HepG2 (cell line): ENCODE measurements around the gene GJA10. TPM values are rescaled to one million over a fixed set of nuclear protein-coding genes. Genes with fewer than 3 reads are reported as not detected.

ENCODE experiments used
- ATAC-seq: fragments of 200-7000 bp; cut with Tn5 transposase; 3 replicates; pipeline ENCODE4 v1.9.1; 2020; ENCODE audit warnings: mild to moderate bottlenecking, moderate library complexity
- BruUV-seq: library from RNA; stranded (reverse); fragments of 400-500 nt; replicated peaks from 2 replicates; lab custom pipeline; 2021; lab: Mats Ljungman, UMichigan
- CTCF ChIA-PET: fragments of 300-600 bp; formaldehyde crosslinking; extraction: SDS; loops from one replicate; lab custom pipeline; 2021; ENCODE audit warnings: low total read pairs, inconsistent platforms, low intra/inter-chr PET ratio; lab: Yijun Ruan, JAX
- POLR2A ChIA-PET: fragments of 350-600 bp; sonication (Branson Sonifier 250); formaldehyde crosslinking; loops from one replicate; lab custom pipeline; 2020; ENCODE audit warnings: antibody characterized with exemption, inconsistent platforms; lab: Yijun Ruan, JAX
- DNase-seq: peaks from one replicate; pipeline ENCODE4 v3.0.0-alpha.2; 2015; ENCODE audit warnings: low spot score
- FAIRE-seq: peaks from 3 replicates; lab custom pipeline; 2011; peaks lifted over from hg19 to GRCh38; lab: Jason Lieb, UNC
- H2AFZ ChIP-seq: one replicate; pipeline ENCODE4 v1.6.1; 2011; ENCODE audit warnings: low read length, inconsistent platforms
- H3K27ac ChIP-seq: fragments of 300-600 bp; 3 replicates; pipeline ENCODE4 v1.8.0; 2011; ENCODE audit warnings: mixed run types, mild to moderate bottlenecking, mixed read lengths, low read length, inconsistent platforms; ENCODE audit not compliant: insufficient read depth; ENCODE audit errors: extremely low read length
- H3K27me3 ChIP-seq, 2 experiments: fragments of 200-600 bp in 1 of 2; 2 replicates in 1 of 2; 3 replicates in 1 of 2; pipeline versions ENCODE4 v1.6.0 to v1.8.0; 2011; ENCODE audit warnings: low read length in 2 of 2, mild to moderate bottlenecking in 2 of 2, moderate library complexity in 2 of 2, inconsistent platforms in 1 of 2; ENCODE audit not compliant: insufficient read depth in 2 of 2, control insufficient read depth in 1 of 2
- H3K36me3 ChIP-seq, 2 experiments: fragments of 200-600 bp in 1 of 2; replicated peaks in 1 of 2; 2 replicates in 1 of 2; 3 replicates in 1 of 2; pipeline versions ENCODE4 v1.5.1 to v1.8.0; 2011; ENCODE audit warnings: low read length in 2 of 2, inconsistent platforms in 1 of 2; ENCODE audit not compliant: insufficient read depth in 2 of 2, control insufficient read depth in 1 of 2
- H3K4me1 ChIP-seq: 2 replicates; pipeline ENCODE4 v1.5.1; 2012; ENCODE audit warnings: low read length, inconsistent platforms; ENCODE audit not compliant: insufficient read depth
- H3K4me2 ChIP-seq: 2 replicates; pipeline ENCODE4 v1.6.0; 2011; ENCODE audit warnings: low read depth, low read length, inconsistent platforms
- H3K4me3 ChIP-seq, 3 experiments: fragments of 200-600 bp in 1 of 3; sonication (generic), shearing (Covaris generic) in 1 of 3; replicated peaks in 1 of 3; 2 replicates each; pipeline ENCODE4 v1.5.1; 2011 to 2016; ENCODE audit warnings: low read length in 3 of 3, inconsistent platforms in 2 of 3, low read depth in 2 of 3, mild to moderate bottlenecking in 2 of 3, control low read depth in 1 of 3, mixed read lengths in 1 of 3; ENCODE audit not compliant: insufficient read depth in 1 of 3
- H3K79me2 ChIP-seq: one replicate; pipeline ENCODE4 v1.6.1; 2011; ENCODE audit warnings: low read length, inconsistent platforms; ENCODE audit not compliant: insufficient read depth
- H3K9ac ChIP-seq: 2 replicates; pipeline ENCODE4 v1.6.0; 2011; ENCODE audit warnings: mild to moderate bottlenecking, low read depth, low read length, inconsistent platforms; ENCODE audit not compliant: insufficient read depth
- H3K9me3 ChIP-seq: 2 replicates; pipeline ENCODE4 v1.5.1; 2012; ENCODE audit warnings: mild to moderate bottlenecking, low read length
- H4K20me1 ChIP-seq: 2 replicates; pipeline ENCODE4 v1.6.0; 2011; ENCODE audit warnings: inconsistent platforms, mild to moderate bottlenecking, low read length, moderate library complexity; ENCODE audit not compliant: insufficient read depth
- AKAP8 ChIP-seq: sonication (generic); formaldehyde crosslinking; IDR thresholded peaks from 2 replicates; pipeline ENCODE4 v1.5.1; 2020; ENCODE audit warnings: mild to moderate bottlenecking, missing genetic modification reagents
- ATAD3A ChIP-seq: sonication (generic); formaldehyde crosslinking; IDR thresholded peaks from 2 replicates; pipeline ENCODE4 v1.4.0; 2020; ENCODE audit warnings: missing genetic modification reagents
- ATF1 ChIP-seq: IDR thresholded peaks from 2 replicates; pipeline ENCODE4 v1.6.1; 2016; ENCODE audit warnings: mild to moderate bottlenecking, control low read depth
- CEBPB ChIP-seq: IDR thresholded peaks from 2 replicates; pipeline ENCODE4 v1.6.1; 2011; ENCODE audit warnings: low read depth, low read length, improper control_type of control experiment, borderline replicate concordance
- MAF1 ChIP-seq: sonication (generic); formaldehyde crosslinking; IDR thresholded peaks from 2 replicates; pipeline ENCODE4 v1.5.0; 2020; ENCODE audit warnings: missing genetic modification reagents, borderline replicate concordance
- MEIS2 ChIP-seq: sonication (generic); formaldehyde crosslinking; IDR thresholded peaks from 2 replicates; pipeline ENCODE4 v1.9.0; 2021; ENCODE audit warnings: mild to moderate bottlenecking, missing genetic modification reagents
- MIER2 ChIP-seq: IDR thresholded peaks from 2 replicates; pipeline ENCODE4 v1.6.1; 2016; ENCODE audit warnings: missing biosample characterization, missing genetic modification reagents
- SP4 ChIP-seq: sonication (generic); formaldehyde crosslinking; IDR thresholded peaks from 2 replicates; pipeline ENCODE4 v1.8.1; 2023; ENCODE audit warnings: mild to moderate bottlenecking, missing genetic modification reagents
- SYNCRIP ChIP-seq: fragments of 200-400 bp; formaldehyde crosslinking; IDR thresholded peaks from 2 replicates; pipeline ENCODE4 v1.6.1; 2018; ENCODE audit warnings: mild to moderate bottlenecking, low read depth, low read length; ENCODE audit not compliant: insufficient read depth
- ZMYM3 ChIP-seq: sonication (generic); formaldehyde crosslinking; IDR thresholded peaks from 2 replicates; pipeline ENCODE4 v1.5.1; 2020; ENCODE audit warnings: mild to moderate bottlenecking, missing genetic modification reagents
- ZNF557 ChIP-seq: sonication (generic); formaldehyde crosslinking; IDR thresholded peaks from 2 replicates; pipeline ENCODE4 v1.4.0; 2020; ENCODE audit warnings: missing genetic modification reagents
- ZNF577 ChIP-seq: sonication (generic); formaldehyde crosslinking; IDR thresholded peaks from 2 replicates; pipeline ENCODE4 v1.4.0; 2020; ENCODE audit warnings: mild to moderate bottlenecking, low read depth, missing genetic modification reagents, borderline replicate concordance
- ZNF589 ChIP-seq: sonication (generic); formaldehyde crosslinking; conservative IDR thresholded peaks from 2 replicates; pipeline ENCODE4 v1.8.0; 2022; ENCODE audit warnings: mild to moderate bottlenecking, moderate library complexity, missing genetic modification reagents
- ZNF710 ChIP-seq: sonication (generic); formaldehyde crosslinking; IDR thresholded peaks from 2 replicates; pipeline ENCODE4 v1.5.0; 2020; ENCODE audit warnings: mild to moderate bottlenecking, missing genetic modification reagents, borderline replicate concordance
- ZNF782 ChIP-seq: sonication (generic); formaldehyde crosslinking; IDR thresholded peaks from 2 replicates; pipeline ENCODE4 v1.4.0; 2020; ENCODE audit warnings: missing genetic modification reagents, mild to moderate bottlenecking, borderline replicate concordance
- ZSCAN9 ChIP-seq: IDR thresholded peaks from 2 replicates; pipeline ENCODE4 v1.6.1; 2016; ENCODE audit warnings: borderline replicate concordance
- WGBS: methylation state at CpG from one replicate; pipeline ENCODE4 v1.1.6; 2017; ENCODE audit warnings: low lambda C conversion rate; 5-methylcytosine and 5-hydroxymethylcytosine counted together
- in situ Hi-C: cut with HindIII; loops from 2 replicates; pipeline ENCODE4 v1.10.0; 2017; ENCODE audit warnings: low pct_unique_long_range_greater_than_20kb; ENCODE audit not compliant: extremely low pct_ligation_motif_present
- intact Hi-C: fragments of 100-400 bp; cut with micrococcal nuclease; formaldehyde crosslinking; loops from one replicate; pipeline ENCODE4 v1.10.0; 2022; ENCODE audit not compliant: unreplicated experiment
- polyA plus RNA-seq, 8 experiments: library from polyadenylated mRNA; depleted of rRNA in 3 of 8; stranded (reverse) in 7 of 8; unstranded in 1 of 8; fragments of >200 nt; fragmentation: Illumina TruSeq in 4 of 8; extraction: Trizol in 4 of 8; gene quantifications; 2 replicates each; pipeline versions ENCODE4 v1.2.1 to v1.2.3, GENCODE V29; 2011 to 2016; ENCODE audit warnings: low read depth in 4 of 8, missing spikeins in 1 of 8, mixed read lengths in 1 of 8; ENCODE audit not compliant: insufficient read depth in 1 of 8
- total RNA-seq, 5 experiments: library from RNA; depleted of rRNA; stranded (reverse); fragments of >200 nt; fragmentation: Illumina TruSeq; extraction: Trizol; gene quantifications; 2 replicates each; pipeline ENCODE4 v1.2.3, GENCODE V29; 2016; ENCODE audit warnings: low read depth in 1 of 5
- TF ChIP-seq, protein P1 (sequence below): sonication (generic); formaldehyde crosslinking; IDR thresholded peaks from 2 replicates; pipeline ENCODE4 v1.4.0; 2020; ENCODE audit warnings: mild to moderate bottlenecking, missing genetic modification reagents
- TF ChIP-seq, protein P2 (sequence below): IDR thresholded peaks from 2 replicates; pipeline ENCODE4 v1.6.1; 2012; ENCODE audit warnings: low read depth, low read length, improper control_type of control experiment

Gene GJA10
- total and polyA plus RNA-seq, 2 of the 13 experiments (the other 11 are each of a cell fraction or from before 2014, with no cell fraction given): not detected

DNA sequence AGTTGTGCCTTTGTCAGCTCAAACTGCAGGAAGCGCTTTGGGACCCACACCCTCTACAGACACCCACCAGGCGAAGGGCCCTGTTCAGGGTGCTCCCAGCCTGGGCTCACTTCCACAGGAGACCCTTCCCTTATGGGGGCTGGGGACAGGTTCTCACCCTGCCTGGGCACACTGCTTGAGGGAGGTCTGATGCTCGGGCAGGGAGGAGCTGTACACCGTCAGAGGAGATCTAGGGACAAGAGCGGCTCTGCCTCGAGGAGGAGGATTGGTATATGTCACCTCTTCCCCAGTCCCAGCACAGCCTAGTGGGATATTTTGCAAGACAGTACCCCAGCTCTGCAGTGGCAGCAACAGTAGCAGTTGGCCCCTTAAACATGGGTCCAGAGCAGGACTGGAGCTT, 26.9 kb downstream of the GJA10 start:
- Histone ChIP-seq H3K9ac (no peak overlapping the region), H3K27me3 (peaks cover 5 to 34% of the 10 kb centered on the region in 2 experiments; a peak in 3 of 5 replicates), H3K36me3 (no peaks in the 10 kb centered on the region), H4K20me1 (no peaks in the 10 kb centered on the region), H3K4me1 (no peaks in the 10 kb centered on the region), H3K4me3 (no peak overlapping the region), H2AFZ (no peak overlapping the region), H3K9me3 (no peaks in the 10 kb centered on the region; the same call in 1 of the 2 replicates), H3K4me2 (no peak overlapping the region), H3K27ac (no peak overlapping the region), H3K79me2 (no peaks in the 10 kb centered on the region)
- TF ChIP-seq ZSCAN9 (CRISPR knock-in tag): no peak
- TF ChIP-seq MEIS2 (CRISPR knock-in tag): no peak
- TF ChIP-seq ATAD3A (CRISPR knock-in tag): no peak
- TF ChIP-seq ATF1: no peak
- no peak for TF ChIP-seq ZMYM3
- TF ChIP-seq, protein P1, sequence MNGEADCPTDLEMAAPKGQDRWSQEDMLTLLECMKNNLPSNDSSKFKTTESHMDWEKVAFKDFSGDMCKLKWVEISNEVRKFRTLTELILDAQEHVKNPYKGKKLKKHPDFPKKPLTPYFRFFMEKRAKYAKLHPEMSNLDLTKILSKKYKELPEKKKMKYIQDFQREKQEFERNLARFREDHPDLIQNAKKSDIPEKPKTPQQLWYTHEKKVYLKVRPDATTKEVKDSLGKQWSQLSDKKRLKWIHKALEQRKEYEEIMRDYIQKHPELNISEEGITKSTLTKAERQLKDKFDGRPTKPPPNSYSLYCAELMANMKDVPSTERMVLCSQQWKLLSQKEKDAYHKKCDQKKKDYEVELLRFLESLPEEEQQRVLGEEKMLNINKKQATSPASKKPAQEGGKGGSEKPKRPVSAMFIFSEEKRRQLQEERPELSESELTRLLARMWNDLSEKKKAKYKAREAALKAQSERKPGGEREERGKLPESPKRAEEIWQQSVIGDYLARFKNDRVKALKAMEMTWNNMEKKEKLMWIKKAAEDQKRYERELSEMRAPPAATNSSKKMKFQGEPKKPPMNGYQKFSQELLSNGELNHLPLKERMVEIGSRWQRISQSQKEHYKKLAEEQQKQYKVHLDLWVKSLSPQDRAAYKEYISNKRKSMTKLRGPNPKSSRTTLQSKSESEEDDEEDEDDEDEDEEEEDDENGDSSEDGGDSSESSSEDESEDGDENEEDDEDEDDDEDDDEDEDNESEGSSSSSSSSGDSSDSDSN (CRISPR knock-in tag): no peak
- TF ChIP-seq MAF1 (CRISPR knock-in tag): no peak
- no peak for TF ChIP-seq ZNF710 (CRISPR knock-in tag)
- TF ChIP-seq AKAP8 (CRISPR knock-in tag): no peak
- no peak for TF ChIP-seq ZNF782 (CRISPR knock-in tag)
- no peak for TF ChIP-seq CEBPB
- TF ChIP-seq ZNF557: no peak
- TF ChIP-seq ZNF577: no peak
- no peak for TF ChIP-seq MIER2 (CRISPR knock-in tag)
- TF ChIP-seq, protein P2, sequence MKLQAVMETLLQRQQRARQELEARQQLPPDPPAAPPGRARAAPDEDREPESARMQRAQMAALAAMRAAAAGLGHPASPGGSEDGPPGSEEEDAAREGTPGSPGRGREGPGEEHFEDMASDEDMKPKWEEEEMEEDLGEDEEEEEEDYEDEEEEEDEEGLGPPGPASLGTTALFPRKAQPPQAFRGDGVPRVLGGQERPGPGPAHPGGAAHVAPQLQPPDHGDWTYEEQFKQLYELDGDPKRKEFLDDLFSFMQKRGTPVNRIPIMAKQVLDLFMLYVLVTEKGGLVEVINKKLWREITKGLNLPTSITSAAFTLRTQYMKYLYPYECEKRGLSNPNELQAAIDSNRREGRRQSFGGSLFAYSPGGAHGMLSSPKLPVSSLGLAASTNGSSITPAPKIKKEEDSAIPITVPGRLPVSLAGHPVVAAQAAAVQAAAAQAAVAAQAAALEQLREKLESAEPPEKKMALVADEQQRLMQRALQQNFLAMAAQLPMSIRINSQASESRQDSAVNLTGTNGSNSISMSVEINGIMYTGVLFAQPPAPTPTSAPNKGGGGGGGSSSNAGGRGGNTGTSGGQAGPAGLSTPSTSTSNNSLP: no peak
- TF ChIP-seq SYNCRIP: no peak
- TF ChIP-seq SP4 (CRISPR knock-in tag): no peak
- no peak for TF ChIP-seq ZNF589
- WGBS: 27% methylated on average over 6 of the region's 6 CpGs
- ChIA-PET CTCF (no interaction called here), POLR2A (no interaction called here)
- no peak for FAIRE-seq
- intact Hi-C loops (loop anchor here (10.0 kb wide), 1 partner anchor 1274 kb away; no protein-coding TSS in a partner anchor), in situ Hi-C loops (no loop called here)
- no peak for DNase-seq
- BruUV-seq: no TSS peak
- ATAC-seq: no peak
